HG03095 (cell line): Measurements from ENCODE around the gene LCA5.
A peak's percentile ranks its signal among the peaks of the same experiment; 100 is the strongest.
"Not testable (repeated sequence)": the region's sequence is repeated elsewhere in the genome, so short reads cannot be mapped to it uniquely, and the experiment has no call there.

Source experiments
- ATAC-seq: cut with Tn5 transposase; IDR thresholded peaks from one replicate; pipeline ENCODE4 v1.9.1; 2021; ENCODE audit warnings: moderate library complexity; ENCODE audit not compliant: unreplicated experiment

LCA5 gene

GRCh38 chr6:79536954-79537747 is at the start of gene LCA5:
LCA5 (minus strand) TSS chr6:79537430; CDS start chr6:79518894, 18,536 bp downstream.
- ATAC-seq = peak; percentile 100

GRCh38 chr6:79586548-79586947 is 49.3 kb upstream of the LCA5 start:
- ATAC-seq = no peak

- ATAC-seq = no peak
Measured at GRCh38 chr6:79584332-79584731, 47.1 kb upstream of the LCA5 start.

GRCh38 chr6:79577926-79578325 is 40.7 kb upstream of the LCA5 start:
- ATAC-seq = not testable (repeated sequence)

GRCh38 chr6:79574630-79575225 is 37.5 kb upstream of the LCA5 start:
- no peak for ATAC-seq

DNA sequence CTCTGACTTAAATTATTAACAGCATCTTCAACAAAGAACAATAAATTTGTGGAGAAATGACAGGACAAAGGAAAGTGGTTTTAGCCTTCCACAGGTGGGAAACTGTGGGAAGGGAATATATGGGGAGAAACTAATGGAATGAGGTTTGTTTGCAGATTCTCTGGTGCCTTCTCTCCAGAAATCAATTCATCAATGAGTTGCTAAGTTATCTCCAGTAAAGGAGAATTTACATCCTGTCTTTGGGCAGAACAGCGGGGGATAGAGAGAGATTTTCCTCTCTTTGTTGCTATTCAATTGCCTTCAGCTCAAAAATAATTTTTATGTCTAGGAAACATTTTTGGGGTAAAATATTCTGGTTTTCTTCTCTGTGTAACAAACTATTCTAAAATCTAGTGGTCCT is 36.9 kb upstream of the LCA5 start:
- ATAC-seq = no peak

GRCh38 chr6:79571030-79571367 is 33.8 kb upstream of the LCA5 start:
- peak; percentile 28 for ATAC-seq

GRCh38 chr6:79570129-79571029 is 33.1 kb upstream of the LCA5 start:
- peak; percentile 79 for ATAC-seq

- ATAC-seq = no peak
Measured at GRCh38 chr6:79568996-79569395, 31.8 kb upstream of the LCA5 start.

GRCh38 chr6:79564636-79565035 is 27.4 kb upstream of the LCA5 start:
- no peak for ATAC-seq

- no peak for ATAC-seq
Measured at GRCh38 chr6:79559706-79560105, 22.5 kb upstream of the LCA5 start.

- no peak for ATAC-seq
Measured at GRCh38 chr6:79557673-79558467, 20.6 kb upstream of the LCA5 start.

DNA sequence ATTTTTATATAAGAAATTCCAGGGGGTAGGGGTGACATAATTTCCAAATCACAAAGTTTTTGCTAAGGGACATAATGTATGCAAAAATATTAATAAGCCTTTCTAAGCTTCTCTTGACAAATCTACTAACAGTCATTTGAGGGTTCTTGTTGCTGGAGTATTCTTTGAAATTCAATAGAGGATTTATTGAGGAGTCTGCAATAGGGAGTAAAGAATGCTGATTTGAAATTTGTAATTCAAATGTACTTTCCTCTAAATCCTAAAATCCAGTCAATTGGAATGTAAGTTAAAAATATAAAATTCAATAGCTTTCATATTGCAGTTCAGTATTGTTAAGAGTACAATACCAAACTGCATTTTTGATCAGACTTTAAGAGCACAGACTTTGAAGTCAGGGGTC is 17.1 kb upstream of the LCA5 start:
- ATAC-seq = no peak

GRCh38 chr6:79551401-79551800 is 14.2 kb upstream of the LCA5 start:
- ATAC-seq = no peak

- ATAC-seq = no peak
Measured at GRCh38 chr6:79548304-79548703, 11.1 kb upstream of the LCA5 start.

GRCh38 chr6:79546186-79546585 is 9.0 kb upstream of the LCA5 start:
- ATAC-seq = no peak

- ATAC-seq = peak; percentile 79
Measured at GRCh38 chr6:79544939-79545450, 7.8 kb upstream of the LCA5 start.

DNA sequence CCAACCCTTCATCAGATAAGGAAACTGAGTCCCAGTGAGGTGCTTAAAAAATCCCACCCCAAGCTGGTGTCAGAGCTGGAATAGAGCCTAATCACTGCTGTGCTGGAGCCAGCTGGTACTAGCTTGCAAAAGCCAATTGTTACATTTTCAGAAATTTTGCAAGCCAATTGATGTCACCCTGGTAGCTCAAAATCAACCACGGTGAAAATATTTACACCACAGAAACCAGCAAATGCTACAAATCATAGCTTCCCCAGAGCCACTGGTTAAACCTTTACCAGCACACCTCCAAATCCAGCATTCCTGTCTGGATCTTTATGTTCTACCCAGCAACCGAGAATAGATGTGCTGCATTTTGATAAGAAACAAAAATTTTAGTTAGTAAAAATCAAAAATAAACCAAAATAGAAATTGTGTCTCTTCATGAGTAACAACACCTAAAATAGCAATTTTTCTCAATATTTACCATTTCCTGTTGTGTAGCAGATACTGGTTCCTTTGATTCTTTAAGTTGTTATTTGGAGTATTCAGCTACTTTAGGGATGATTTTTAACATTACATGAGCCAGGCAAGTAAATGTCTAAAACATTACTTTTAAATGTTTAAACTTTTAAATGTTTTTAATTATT is 7.2 kb upstream of the LCA5 start:
- peak; percentile 61 for ATAC-seq

- ATAC-seq = peak; percentile 32
Measured at GRCh38 chr6:79543886-79544285, 6.7 kb upstream of the LCA5 start.

- ATAC-seq = no peak
Measured at GRCh38 chr6:79543411-79543810, 6.2 kb upstream of the LCA5 start.
